Measurements from ENCODE around the gene TERT. TPM values are rescaled to one million over a fixed set of nuclear protein-coding genes. Genes with fewer than 3 reads are reported as not detected.
"Not testable (repeated sequence)": the region's sequence is repeated elsewhere in the genome, so short reads cannot be mapped to it uniquely, and the experiment has no call there.

The TERT gene
- polyA plus RNA-seq, 1 donor from 2014 or later = not detected

- Histone ChIP-seq H3K4me2 (ENCODE audit: low read length) (no peak overlapping the region), H3K9me2 (ENCODE audit: insufficient read depth, low read length) (no peaks in the 10 kb centered on the region), H3K27me3 (ENCODE audit: insufficient read depth, low read depth, low read length) (no peaks in the 10 kb centered on the region), H3K79me2 (replicated peaks; ENCODE audit: insufficient read depth, low read length) (no peaks in the 10 kb centered on the region), H3F3A (ENCODE audit: insufficient read depth, low read length, poor library complexity, severe bottlenecking) (no peaks in the 10 kb centered on the region), H3K4me3 (ENCODE audit: low read length) (no peak overlapping the region), H3K9me3 (ENCODE audit: low read length) (no peaks in the 10 kb centered on the region), H4K20me1 (ENCODE audit: insufficient read depth) (no peaks in the 10 kb centered on the region), H3K27ac (ENCODE audit: low read length) (no peak overlapping the region), H2AFZ (ENCODE audit: low read depth, low read length) (no peak overlapping the region), H3K36me3 (ENCODE audit: insufficient read depth, low read length) (no peaks in the 10 kb centered on the region), H3K9ac (ENCODE audit: low read length) (no peak overlapping the region)
- no peak for TF ChIP-seq MXI1 (conservative IDR thresholded peaks at IDR 0.05; ENCODE audit: poor library complexity, severe bottlenecking)
- TF ChIP-seq CTCF (IDR thresholded peaks at IDR 0.05; ENCODE audit: poor library complexity, severe bottlenecking) = no peak
- TF ChIP-seq POLR2AphosphoS5 (IDR thresholded peaks at IDR 0.05) = no peak
Measured at GRCh38 chr5:1276930-1277329, 17.9 kb downstream of the TERT start.

GRCh38 chr5:1275397-1276391, 19.2 kb downstream of the TERT start:
- not testable (repeated sequence) for H3K79me2 ChIP-seq (replicated peaks; ENCODE audit: insufficient read depth, low read length); H3K4me2 ChIP-seq (ENCODE audit: low read length); H3K27ac ChIP-seq (ENCODE audit: low read length); H3K9me3 ChIP-seq (ENCODE audit: low read length); H3F3A ChIP-seq (ENCODE audit: insufficient read depth, low read length, poor library complexity, severe bottlenecking); H3K27me3 ChIP-seq (ENCODE audit: insufficient read depth, low read depth, low read length); H3K9me2 ChIP-seq (ENCODE audit: insufficient read depth, low read length); H4K20me1 ChIP-seq (ENCODE audit: insufficient read depth); H3K9ac ChIP-seq (ENCODE audit: low read length); H2AFZ ChIP-seq (ENCODE audit: low read depth, low read length); H3K4me3 ChIP-seq (ENCODE audit: low read length); H3K36me3 ChIP-seq (ENCODE audit: insufficient read depth, low read length)

GRCh38 chr5:1274471-1274870, 20.4 kb downstream of the TERT start:
- no peaks in the 10 kb centered on the region for H3K9me3 ChIP-seq (ENCODE audit: low read length)
- H3K36me3 ChIP-seq (ENCODE audit: insufficient read depth, low read length) = no peaks in the 10 kb centered on the region
- H2AFZ ChIP-seq (ENCODE audit: low read depth, low read length) = no peak overlapping the region
- no peaks in the 10 kb centered on the region for H3K27me3 ChIP-seq (ENCODE audit: insufficient read depth, low read depth, low read length)
- no peak overlapping the region for H3K4me3 ChIP-seq (ENCODE audit: low read length)
- no peaks in the 10 kb centered on the region for H3K9me2 ChIP-seq (ENCODE audit: insufficient read depth, low read length)
- no peaks in the 10 kb centered on the region for H4K20me1 ChIP-seq (ENCODE audit: insufficient read depth)
- no peaks in the 10 kb centered on the region for H3K79me2 ChIP-seq (replicated peaks; ENCODE audit: insufficient read depth, low read length)
- H3K27ac ChIP-seq (ENCODE audit: low read length) = no peak overlapping the region
- TF ChIP-seq RAD21 (conservative IDR thresholded peaks at IDR 0.05) (no peak), POLR2AphosphoS5 (IDR thresholded peaks at IDR 0.05) (no peak), TAF1 (IDR thresholded peaks at IDR 0.05; ENCODE audit: low read depth) (no peak), CTCF (IDR thresholded peaks at IDR 0.05; ENCODE audit: poor library complexity, severe bottlenecking) (no peak), SMC3 (conservative IDR thresholded peaks at IDR 0.05; ENCODE audit: poor library complexity) (no peak), EZH2 (IDR thresholded peaks at IDR 0.05; ENCODE audit: borderline replicate concordance, insufficient read depth, low read length, poor library complexity, severe bottlenecking) (no peak), MXI1 (conservative IDR thresholded peaks at IDR 0.05; ENCODE audit: poor library complexity, severe bottlenecking) (no peak), REST (IDR thresholded peaks at IDR 0.05; ENCODE audit: borderline replicate concordance) (no peak), EP300 (conservative IDR thresholded peaks at IDR 0.05; ENCODE audit: poor library complexity, severe bottlenecking) (no peak)
- no peak overlapping the region for H3K4me2 ChIP-seq (ENCODE audit: low read length)
- H3F3A ChIP-seq (ENCODE audit: insufficient read depth, low read length, poor library complexity, severe bottlenecking) = no peaks in the 10 kb centered on the region
- no peak overlapping the region for H3K9ac ChIP-seq (ENCODE audit: low read length)

All from neural cell (in vitro differentiated cells).